KBM-7 (cell line): ENCODE data around the gene CALM3.
A peak's percentile ranks its signal among the peaks of the same experiment; 100 is the strongest.

Source experiments
- DNase-seq: peaks from one replicate; pipeline ENCODE4 v3.0.0-alpha.2; 2015
- in situ Hi-C: fragments of 300-500 bp; cut with MboI; formaldehyde crosslinking; loops from 2 replicates; pipeline ENCODE4 v1.14.3; 2020; ENCODE audit warnings: low sequenced_read_pairs, low pct_unique_long_range_greater_than_20kb, mixed read lengths

CALM3 gene

DNA sequence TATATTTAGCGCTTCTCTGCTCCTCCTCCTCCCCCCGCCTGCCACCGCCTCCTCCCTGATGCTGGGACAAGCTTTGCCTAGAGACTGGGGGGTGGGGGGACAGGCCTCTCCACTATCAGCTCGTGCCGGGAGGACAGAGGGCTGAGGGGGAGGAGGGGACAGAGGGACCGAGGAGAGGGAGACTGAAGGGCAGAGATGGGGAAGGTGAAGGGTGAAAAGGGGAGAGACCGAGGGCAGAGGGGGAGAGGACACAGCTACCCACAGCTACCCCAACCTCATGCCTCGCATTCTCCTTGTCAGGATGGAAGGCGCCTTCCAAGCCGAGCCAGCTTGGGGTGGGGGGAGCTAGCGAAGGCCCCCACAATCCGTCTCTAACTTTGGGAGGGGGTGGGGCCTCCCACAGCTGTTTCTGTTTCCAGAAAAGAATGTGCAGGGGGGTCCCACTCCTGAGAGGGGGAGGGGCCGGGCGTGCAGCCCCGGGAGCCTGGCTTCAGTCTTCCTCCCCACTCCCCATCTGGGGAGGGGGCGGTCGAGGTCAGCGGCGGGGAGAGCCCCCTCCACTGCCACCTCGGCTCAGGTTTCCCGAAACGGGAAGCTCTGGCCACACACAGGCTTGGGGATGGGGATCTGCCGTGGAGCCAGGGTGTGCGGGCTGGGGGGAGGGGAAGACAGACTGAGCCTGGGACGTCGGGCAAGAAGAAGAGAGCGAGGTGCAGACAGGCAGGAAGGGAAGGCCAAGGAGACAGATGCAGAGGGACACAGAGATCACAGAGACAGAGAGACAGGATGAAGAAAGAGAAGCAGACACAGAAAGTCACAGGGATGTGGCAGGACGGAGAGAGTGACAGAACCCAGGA lies 58.2 kb downstream of the CALM3 start:
- in situ Hi-C loops: no loop called here
- DNase-seq: peak; percentile 63

- DNase-seq: no peak
- in situ Hi-C loops: no loop called here
These were observed 58.9 kb downstream of the CALM3 start for GRCh38 chr19:46660008-46660517.
